Activated CD4-positive, alpha-beta T cell treated with anti-CD3 and anti-CD28 coated beads, Interleukin-2, Interleukin-4, amounts not matched to agents 100 ng/mL and 50 ng/mL, durations not matched to agents 16 hours and 8 hours (primary cell): Measurements from ENCODE around the gene WASF3.

ENCODE experiments used
- DNase-seq: peaks from one replicate; pipeline ENCODE4 v3.0.0-alpha.2; 2020; ENCODE audit warnings: low spot score

WASF3 gene

DNA sequence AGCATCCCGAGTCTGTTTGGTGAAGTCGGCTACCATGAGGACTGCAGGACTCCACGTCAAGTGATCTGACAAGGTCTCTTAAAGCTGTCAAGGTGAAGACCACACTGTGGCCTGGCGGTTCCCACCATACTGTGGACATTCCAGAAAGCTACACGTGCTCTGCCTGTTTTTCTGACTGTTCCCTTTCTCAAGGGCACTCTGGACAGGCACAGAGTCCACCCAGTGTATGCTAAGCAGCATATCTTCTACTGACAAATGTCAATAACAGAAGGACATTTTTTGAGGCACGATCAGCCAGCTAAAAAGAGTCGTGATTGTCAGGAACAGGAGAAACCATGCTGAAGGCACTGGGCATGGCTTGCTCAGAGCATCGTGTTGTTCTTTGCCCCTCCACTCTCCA, 12.8 kb upstream of the WASF3 start:
- no peak for DNase-seq

DNA sequence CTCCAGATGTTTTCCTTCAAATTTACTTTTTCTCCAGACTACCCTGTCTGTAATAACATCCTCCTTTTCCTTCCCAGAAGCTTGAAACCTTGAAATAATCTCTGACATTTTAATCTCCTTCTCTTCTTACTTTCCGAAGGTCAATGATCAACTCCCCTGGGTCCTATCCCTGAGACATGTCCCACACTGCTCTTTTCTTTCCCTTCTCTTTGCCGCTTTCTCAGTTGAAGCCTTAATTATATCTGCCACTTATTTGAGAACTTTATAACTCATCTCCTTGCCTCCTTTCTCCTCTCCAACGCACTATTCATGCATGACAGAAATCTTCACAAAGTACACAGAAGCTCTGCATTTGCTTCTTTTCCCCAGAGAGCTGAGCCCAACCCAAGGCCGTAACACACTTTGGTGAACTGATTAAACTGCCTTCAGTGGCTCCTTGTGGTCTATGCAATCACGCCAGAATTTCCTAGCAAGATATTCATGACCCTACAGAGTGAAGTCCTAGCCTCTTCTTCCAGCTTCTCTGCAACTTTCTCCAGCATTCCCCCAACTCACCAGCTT, 9.2 kb upstream of the WASF3 start:
- DNase-seq: no peak

DNA sequence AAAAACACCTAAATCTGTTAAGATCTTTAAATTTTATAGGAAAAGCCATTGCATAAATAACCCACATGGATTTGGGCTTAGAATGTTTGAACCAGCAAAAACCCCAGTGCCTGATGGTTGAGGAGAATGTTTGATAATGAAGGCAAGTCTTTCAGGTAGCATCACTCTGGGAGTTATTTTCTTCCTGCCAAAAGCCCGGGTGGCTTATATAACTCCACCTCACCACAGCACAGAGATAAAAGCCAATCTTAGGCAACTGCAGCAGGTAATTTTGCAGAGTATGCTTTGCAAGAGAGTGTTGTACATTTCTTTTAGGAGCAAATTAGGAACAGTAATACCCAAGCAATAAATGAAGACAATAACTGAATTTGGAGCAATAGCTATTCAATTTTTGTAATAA, 7.8 kb upstream of the WASF3 start:
- DNase-seq: no peak

DNA sequence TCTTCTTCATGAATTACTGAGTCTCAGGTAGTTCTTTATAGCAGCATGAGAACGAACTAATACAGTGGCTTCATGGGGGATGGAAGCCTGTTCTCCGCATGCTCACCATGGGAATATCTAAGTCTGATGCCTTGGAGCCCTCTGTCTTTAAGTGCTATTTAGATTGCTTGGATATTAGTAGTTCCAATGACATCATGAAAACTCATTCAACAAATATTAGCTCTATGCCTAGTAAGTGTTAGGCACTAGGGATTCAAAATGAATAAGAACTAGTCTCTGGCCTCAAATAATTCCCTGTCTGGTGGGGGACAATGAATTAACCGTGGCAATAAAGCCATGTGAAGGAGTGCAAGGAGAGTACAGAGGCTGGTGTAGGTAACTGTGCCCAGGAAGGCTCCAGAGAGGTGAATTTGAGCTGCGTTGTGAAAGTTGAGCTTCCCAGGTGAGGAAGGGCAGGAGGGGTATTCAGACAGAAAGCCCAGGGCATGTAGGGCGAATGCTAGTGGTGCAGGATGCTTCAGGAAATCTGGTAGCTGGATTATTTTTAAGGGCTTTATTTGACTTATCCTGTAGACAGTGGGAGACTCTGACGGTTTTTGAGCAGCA, 6.1 kb upstream of the WASF3 start:
- no peak for DNase-seq

DNA sequence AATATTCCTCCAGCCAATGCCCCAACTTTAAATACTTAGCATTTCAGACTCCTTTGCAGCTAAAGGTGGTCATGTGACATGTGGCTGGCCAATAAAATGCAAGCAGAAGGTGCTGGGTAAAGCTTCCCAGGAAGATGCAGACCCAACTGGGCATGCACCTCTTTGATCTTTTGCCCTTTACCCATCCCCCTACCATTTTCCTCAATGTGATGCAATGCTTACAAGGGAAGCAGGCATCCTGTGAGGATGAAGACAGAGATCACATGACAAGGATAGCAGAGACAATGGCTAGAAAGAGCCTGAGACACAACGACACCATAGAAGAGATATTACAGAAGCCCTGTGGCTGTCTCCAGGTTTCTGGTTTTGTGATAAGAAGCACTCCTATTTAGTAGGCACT, 2.1 kb upstream of the WASF3 start:
- no peak for DNase-seq

DNA sequence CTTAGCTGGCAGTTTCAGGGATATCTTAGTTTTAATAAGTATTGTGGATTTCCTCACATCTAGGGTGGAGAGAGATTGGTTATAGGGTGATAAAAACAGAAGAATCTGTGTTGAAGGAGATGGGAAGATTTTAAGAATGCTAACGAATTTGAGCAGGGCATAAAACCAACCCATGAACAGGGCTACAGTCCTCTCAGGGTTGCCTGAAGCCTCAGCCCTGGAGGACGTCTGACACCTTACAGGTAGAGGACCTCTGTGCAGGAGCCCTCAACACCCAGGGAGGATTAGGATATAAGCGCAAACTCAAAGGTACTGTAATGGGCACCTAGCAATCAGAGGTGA, 461 bp upstream of the WASF3 start:
- no peak for DNase-seq

DNA sequence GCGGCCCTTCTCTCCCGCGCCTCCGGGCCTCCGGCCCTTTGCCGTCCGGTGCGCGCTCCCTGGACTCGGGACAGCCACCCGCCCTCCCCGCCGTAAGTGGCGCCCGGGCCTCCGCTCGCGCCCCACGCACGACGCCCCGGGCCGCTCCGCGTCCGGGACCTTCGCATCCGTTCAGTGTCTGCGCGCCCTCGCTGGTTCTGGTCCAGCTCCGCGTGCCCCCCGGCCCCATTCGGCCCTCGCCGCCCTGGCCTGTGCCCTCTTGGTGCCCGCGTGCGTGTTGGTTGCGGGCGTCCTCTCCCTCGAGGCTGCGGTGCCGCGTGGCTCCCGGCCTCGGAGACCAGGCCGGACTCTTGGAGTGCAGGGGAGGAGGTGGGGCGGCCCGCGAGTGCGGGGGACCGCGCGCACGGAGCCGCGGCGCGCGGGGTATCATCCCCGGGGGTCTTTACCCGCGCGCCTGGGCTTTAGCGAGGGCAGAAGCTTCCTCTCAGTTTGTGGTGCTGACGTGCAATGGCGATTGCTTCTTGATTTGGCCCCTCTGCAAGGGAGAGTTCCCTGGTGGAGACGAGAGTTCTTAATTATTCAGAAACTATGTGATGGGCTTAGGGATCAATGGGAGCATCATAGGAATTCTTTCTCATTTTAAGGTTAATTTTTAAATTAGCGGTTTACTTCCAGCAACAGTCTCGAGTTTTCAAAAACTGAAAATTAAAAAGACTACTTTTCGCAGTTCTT, 757 bp downstream of the WASF3 start:
- DNase-seq: no peak

DNA sequence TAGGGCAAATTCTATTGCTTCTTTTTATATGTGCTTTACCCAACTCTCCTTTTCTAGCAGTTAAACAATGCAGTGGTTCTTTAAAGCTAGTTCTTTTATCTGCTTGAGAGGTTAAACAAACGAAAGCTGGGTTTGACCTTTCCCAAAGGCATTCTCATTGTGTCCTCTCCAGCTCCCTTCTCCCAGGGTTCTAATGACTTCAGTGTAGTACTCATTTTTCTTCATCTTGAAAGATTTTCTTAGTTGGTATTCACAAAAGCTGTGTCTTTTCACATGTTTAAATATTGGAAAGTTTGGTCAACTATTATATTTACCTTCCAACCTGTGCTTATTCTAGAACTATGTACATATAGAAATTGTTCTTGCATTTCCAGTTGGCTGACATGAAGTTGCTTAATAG, 1.5 kb downstream of the WASF3 start:
- DNase-seq: no peak

DNA sequence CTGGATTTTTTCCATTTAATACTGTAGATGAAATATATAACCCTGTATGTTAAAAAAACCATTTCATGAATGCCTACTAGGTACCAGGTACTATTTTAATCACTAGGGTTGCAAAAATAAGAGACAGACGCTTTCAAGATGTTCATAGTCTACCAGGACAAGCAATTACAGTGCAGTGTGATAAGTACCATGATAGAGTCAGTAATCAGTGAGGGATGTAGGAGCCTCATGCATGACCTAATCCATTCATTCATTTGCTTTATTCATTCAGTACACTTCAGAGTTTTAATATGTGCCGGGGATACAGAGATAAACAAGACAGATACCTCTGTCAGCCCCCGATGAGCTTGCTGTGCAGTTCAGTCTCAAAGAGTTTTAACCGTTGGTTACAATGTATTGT, 3.0 kb downstream of the WASF3 start:
- no peak for DNase-seq

DNA sequence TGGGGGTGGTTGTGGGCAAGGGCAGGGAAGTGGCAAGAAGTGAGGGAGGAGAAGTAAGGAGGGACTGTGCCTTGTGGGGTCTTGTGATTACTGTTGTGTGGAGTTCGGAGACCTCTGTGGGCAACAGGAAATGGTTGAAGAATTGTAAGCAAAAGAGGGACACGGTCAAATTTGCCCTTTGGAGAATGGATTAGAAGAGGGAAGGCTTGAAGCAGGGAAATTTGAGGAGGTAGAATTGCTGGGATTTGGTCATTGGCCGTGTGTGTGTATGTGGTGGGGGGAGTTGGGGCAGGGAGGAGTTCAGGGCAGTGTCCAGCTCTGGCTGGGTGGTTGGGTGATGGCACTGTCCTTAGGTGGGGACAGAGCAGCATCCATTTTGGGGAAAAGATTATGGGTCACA, 3.6 kb downstream of the WASF3 start:
- no peak for DNase-seq

DNA sequence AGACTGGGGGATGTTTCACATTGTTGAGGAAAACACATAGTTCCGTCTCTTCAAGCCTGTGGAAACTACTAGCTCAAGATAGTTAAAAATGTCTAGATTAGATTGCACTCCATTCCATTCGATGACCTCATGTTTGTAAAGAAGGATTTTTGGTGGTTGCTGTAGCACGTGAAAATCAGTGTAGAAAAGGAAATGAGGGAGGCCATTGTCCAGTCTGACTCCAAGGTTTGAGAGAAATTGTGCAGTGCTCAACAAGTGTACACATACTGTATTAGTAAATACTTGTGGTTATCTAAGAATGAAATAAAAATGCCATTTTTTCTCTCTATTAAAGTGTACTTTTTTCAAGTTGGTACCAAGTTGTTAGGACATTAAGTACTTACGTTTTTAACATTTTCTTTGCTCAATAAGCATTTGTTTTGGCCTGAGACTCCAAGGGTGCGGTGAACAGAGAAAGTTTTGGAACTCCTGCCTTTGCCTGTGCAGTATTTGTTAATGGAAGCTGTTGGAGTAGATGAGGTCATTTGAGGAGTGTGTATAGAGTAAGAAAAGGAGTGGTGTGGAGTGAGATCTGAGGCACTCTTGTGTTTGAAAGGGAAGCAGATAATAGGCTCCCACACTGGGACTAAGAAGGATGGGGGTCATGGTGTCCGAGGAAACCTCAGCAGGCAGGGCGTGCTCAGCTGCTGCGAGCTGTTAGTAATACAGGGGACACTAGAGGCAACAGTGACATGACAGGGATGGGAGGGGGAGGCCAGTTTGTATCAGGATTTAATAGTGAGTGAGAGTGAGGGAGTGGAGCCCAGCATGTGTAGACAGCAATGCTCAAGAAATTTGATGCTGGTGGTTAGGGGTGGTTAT, 4.4 kb downstream of the WASF3 start:
- DNase-seq: no peak

DNA sequence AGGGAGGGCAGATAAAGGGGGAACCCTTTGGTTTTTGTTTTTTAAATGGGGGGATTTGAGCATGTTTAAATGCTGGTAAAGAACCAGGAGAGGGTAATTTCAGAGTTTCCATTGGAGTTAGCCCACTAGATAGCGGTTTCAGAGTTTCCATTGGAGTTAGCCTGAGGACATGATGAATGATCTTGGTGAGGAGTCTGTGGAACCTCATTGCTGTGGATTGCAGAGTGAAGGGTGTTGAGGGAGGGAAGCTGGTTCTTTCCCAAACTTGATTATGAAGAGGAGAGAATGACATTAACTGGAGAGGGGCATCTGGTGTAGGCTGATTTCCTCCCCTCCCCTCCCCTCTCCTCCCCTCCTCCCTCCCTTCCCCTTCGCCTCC, 5.0 kb downstream of the WASF3 start:
- DNase-seq: no peak

DNA sequence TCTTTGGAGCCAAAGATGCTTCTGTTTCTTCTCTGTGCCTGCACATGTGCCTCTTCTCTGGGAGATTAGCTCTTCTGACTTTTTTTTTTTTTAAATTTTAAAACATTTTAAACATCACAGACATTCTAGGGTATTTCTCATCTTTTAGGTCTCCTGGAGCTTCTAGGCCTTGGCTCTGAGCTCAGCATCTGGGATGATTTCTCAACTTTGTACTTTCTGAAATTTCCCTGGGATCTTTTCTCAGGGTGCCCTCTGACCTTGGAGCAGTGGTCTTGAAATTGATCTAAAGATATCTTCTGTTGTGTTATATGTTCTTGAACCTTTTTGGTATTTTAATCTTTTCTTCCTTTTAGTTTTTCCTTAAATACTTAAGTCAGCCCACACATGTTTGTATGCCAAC, 6.2 kb downstream of the WASF3 start:
- no peak for DNase-seq

DNA sequence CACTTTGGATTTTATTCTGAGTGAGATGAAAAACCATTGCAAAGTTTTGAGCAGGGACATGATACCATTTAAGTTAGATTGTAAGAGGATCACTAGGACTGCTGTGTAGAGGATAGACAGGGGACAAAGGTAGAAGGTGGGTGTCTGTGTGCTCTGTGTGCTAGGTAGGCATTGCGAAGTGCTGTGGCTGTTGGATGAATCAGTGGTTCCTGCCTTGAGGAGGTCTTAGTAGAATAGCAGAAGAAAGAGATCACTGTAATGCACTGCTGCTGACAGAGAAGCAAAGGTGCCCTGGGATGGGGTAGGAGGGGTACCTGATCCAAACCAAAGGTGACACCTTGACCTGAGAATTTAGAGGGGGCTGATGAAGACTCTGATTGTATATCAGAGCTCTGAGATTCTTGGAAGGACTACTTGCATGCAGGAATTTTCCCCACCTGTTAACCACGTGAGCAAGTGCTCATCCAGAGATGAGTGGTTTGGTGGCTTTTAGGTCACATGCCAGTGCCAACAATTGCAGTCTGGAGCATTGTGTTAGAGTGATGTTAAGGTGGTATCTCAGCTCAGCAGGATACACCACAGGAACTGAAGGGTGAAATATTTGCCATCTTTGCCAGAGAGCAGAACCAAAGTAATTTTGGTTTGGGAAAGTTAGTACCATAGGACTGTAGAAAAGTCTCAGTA, 10.8 kb downstream of the WASF3 start:
- no peak for DNase-seq

DNA sequence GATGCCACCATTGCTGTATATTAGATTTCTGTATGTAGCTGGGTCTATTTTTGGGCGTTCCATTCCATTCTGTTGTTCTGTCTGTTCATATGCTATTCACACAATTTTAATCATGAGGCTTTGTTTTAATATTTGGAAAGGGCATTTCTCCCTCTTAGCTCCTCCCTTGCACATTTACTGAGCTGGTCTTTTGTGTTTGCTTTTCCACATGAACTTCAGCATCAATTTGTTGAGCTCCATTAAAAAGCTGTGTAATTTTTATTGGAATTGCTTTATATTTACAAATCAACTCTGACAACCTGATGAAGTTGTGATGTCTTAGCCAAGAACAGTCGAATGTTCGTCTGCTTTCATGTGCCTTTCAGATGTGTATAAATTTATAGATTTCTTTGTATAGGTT, 14.0 kb downstream of the WASF3 start:
- DNase-seq: no peak

DNA sequence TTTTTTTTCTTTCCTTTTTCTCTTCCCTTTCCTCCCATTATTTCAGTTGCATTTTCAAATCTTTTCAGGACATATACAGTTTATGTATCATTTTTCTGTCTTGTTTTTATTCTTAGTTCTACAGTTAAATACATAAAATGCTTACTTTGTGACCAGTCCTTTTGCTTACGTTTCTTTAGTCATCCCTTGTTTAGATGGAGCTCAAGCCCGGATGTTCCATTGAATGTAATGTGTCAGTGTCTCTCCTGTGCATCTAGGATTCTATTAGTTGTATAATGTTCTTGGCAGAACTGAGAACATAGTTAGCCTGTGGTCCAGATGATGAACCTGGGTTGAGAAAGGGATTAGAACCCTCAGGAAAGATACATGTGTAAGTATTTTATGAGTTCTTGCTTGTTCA, 17.8 kb downstream of the WASF3 start:
- DNase-seq: no peak

DNA sequence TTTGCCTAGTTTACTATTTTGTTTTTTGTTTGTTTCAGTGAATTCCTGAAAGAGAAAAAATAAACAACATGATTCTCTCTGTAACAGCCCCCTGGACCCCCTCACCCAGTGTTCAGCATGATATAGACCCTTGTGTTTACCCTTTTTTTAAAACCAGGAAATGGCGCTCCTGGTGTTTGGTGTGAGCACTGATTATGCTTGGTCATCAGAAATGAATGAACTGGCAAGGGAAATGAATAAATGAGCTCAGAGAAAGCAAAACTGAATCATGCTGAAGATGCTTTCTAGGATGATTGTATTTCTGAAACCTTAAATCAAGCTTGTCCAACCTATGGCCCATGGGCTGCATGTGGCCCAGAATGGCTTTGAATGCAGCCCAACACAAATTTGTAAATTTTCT, 22.1 kb downstream of the WASF3 start:
- no peak for DNase-seq

DNA sequence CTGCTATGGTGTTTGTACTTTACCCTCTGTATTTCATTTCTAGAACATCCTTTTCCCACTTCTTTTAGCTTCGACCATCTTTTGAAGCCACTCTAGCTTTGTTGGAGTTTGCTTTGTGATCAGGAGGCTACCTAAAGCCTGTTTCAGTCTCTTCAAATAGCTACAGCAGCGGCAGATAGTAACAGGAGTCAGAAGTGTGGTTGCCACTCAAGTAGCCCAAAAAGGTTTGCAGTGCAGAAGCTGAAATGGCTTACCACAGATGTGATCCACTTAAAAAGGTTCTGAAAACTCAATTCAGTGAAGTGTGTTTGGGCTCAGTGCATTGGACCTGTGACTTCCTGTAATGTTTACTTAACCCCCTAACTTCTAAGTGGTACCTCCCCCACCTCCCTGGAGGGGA, 26.2 kb downstream of the WASF3 start:
- no peak for DNase-seq

DNA sequence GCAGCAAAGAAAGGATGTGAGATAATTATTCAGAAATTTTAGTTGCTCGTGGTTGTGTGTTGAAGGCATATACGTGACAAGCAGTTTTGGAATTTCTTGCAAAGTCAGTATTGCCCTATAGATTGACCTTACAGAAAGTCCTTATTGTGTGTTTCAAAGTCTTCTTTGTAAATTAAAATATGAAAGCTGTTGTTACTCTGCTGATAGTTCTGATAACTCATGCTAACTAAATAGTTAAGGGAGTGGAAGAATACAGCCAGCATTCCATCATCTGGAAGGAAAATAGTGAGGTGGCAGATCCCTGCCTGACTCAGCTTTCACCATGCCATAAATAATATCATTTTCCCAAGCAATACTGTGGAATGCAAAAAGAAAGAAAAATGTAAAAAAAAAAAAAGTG, 27.2 kb downstream of the WASF3 start:
- DNase-seq: no peak

DNA sequence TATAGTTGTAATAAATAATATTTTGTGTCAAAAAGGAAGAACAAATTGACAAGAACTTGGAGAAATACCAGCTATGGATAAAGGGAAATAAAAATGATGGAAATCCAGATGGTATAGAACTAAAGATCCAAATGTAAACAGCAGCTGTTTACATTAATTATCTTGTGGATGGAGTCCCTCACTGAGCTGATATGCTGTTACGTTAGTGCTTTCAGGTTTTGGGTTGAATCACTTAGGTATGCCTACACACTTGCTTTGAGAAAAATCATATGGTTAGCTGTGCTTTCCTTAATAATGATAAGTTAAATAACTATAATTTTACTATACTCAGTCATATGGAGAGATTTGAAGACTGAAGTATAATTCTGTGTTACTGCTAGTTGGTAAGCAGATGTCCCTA, 27.7 kb downstream of the WASF3 start:
- DNase-seq: no peak

DNA sequence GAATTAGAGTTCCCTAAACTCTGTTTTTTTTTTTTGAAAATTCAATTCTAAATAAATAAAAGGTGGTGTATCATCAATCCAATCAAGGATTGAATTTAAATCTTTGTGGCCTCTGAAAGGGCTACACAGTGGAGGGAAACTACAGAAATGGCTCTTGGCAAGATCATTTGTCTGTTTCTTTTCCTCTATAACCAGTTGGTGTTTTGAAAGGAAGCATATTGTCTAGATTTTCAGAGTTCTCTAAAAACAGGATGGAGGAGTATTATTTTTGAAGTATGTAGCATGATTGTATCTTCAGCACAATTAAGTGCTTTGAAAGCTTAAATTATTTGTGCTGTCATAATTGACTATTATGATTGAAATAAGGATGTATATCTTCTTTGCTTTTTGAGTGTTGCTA, 29.8 kb downstream of the WASF3 start:
- no peak for DNase-seq

DNA sequence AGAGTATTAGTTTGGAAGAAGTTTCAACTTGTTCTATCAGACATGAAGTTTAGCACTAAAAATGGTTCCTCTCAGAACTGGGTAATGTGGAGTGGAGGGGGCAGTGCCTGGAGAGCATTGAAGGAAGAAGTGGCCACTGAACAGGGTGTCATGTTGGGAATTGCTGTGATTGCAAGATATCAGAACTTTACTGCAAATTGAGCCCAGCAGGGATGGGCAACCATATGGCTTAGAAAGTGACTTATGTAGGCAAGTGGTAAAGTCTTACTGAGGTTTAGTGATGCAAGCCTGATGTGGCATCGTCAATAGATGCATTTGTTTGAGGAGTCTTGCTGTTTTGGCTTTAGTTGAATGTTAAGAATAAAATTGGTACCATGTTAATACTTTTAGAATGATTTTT, 31.7 kb downstream of the WASF3 start:
- no peak for DNase-seq

DNA sequence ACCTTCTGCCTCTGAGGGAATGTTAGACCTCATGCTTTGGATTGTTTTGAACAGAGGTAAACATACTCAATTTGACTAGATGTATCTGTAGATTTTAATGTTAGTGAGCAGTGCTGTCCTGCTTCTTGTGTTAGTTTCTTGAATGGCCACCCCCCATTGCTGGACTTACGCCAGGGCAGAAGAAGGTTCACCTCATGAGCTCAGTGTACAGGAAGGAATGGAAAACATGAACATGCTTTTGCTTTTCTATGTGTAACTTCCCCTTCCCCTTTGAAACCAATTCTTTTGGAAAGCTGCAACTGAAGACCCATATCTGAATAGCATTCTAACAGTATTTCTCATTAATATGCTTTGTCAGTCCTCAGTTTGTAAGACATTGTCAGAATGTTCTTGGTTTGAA, 32.3 kb downstream of the WASF3 start:
- no peak for DNase-seq
